HL-60 (cell line): Measurements from ENCODE around the gene DNAI7.

ENCODE experiments used
- DNase-seq, 2 experiments: peaks; one replicate each; pipeline ENCODE4 v3.0.0-alpha.2; 2010 to 2020; ENCODE audit warnings: low read depth in 1 of 2, low spot score in 1 of 2
- H3K27ac ChIP-seq: fragments of 250-450 bp; sonication (Bioruptor Pico); replicated peaks from 2 replicates; pipeline ENCODE4 v1.5.1; 2020; ENCODE audit warnings: mild to moderate bottlenecking, moderate library complexity
- H3K27me3 ChIP-seq: fragments of 250-450 bp; sonication (Bioruptor Pico); 2 replicates; pipeline ENCODE4 v1.5.1; 2021; ENCODE audit warnings: mild to moderate bottlenecking, moderate library complexity; ENCODE audit not compliant: insufficient read depth, poor library complexity, severe bottlenecking
- H3K4me3 ChIP-seq: replicated peaks from 2 replicates; pipeline ENCODE4 v1.5.1; 2011; ENCODE audit warnings: mild to moderate bottlenecking, control low read depth, low read length; ENCODE audit not compliant: insufficient read depth
- CTCF ChIP-seq: IDR thresholded peaks from one replicate; pipeline ENCODE4 v1.5.1; 2011; ENCODE audit warnings: low read length, control low read depth, inconsistent platforms; ENCODE audit not compliant: insufficient read depth
- GABPA ChIP-seq: IDR thresholded peaks from 2 replicates; pipeline ENCODE4 v1.6.1; 2012; ENCODE audit warnings: low read depth
- POLR2AphosphoS5 ChIP-seq: IDR thresholded peaks from 2 replicates; pipeline ENCODE4 v1.6.1; 2012; ENCODE audit warnings: low read depth
- REST ChIP-seq: IDR thresholded peaks from 2 replicates; pipeline ENCODE4 v1.6.1; 2012; ENCODE audit warnings: low read depth; ENCODE audit not compliant: insufficient replicate concordance
- SPI1 ChIP-seq: IDR thresholded peaks from 2 replicates; pipeline ENCODE4 v1.6.1; 2012; ENCODE audit warnings: low read depth, mild to moderate bottlenecking, borderline replicate concordance

DNAI7 gene

GRCh38 chr12:25083211-25083610 lies 111.7 kb downstream of the DNAI7 start:
- no peak for TF ChIP-seq CTCF
- TF ChIP-seq POLR2AphosphoS5: no peak
- no peak for TF ChIP-seq SPI1
- no peak for TF ChIP-seq GABPA
- TF ChIP-seq REST: no peak
- Histone ChIP-seq H3K27ac (no peak overlapping the region), H3K4me3 (no peak overlapping the region), H3K27me3 (no peaks in the 10 kb centered on the region)
- DNase-seq: no peak

GRCh38 chr12:25082628-25083027 lies 112.3 kb downstream of the DNAI7 start:
- no peak for TF ChIP-seq CTCF
- no peak for TF ChIP-seq SPI1
- TF ChIP-seq REST: no peak
- TF ChIP-seq POLR2AphosphoS5: no peak
- no peak for TF ChIP-seq GABPA
- Histone ChIP-seq H3K27me3 (no peaks in the 10 kb centered on the region), H3K27ac (no peak overlapping the region), H3K4me3 (no peak overlapping the region)
- no peak for DNase-seq

- no peak for DNase-seq
- TF ChIP-seq SPI1: no peak
- no peak for TF ChIP-seq GABPA
- no peak for TF ChIP-seq CTCF
- no peak for TF ChIP-seq POLR2AphosphoS5
- no peak for TF ChIP-seq REST
- no peaks in the 10 kb centered on the region for H3K27me3 ChIP-seq
- no peak overlapping the region for H3K27ac ChIP-seq
- no peak overlapping the region for H3K4me3 ChIP-seq
Measured at GRCh38 chr12:25079393-25079792, 115.6 kb downstream of the DNAI7 start.
